NCI-H748 (cell line): ENCODE measurements around the gene HAPLN3.
A peak's percentile ranks its signal among the peaks of the same experiment; 100 is the strongest.

Source experiments
- DNase-seq: peaks from one replicate; lab custom pipeline; 2025; ENCODE audit not compliant: unreplicated experiment; lab: John Stamatoyannopoulos, UW

HAPLN3 gene

GRCh38 chr15:88897142-88897455 is 1.8 kb upstream of the HAPLN3 start:
- no peak for DNase-seq

GRCh38 chr15:88896333-88897033 is 1.1 kb upstream of the HAPLN3 start:
- no peak for DNase-seq

GRCh38 chr15:88894348-88894818 is 961 bp downstream of the HAPLN3 start:
- DNase-seq = peak; percentile 80

DNA sequence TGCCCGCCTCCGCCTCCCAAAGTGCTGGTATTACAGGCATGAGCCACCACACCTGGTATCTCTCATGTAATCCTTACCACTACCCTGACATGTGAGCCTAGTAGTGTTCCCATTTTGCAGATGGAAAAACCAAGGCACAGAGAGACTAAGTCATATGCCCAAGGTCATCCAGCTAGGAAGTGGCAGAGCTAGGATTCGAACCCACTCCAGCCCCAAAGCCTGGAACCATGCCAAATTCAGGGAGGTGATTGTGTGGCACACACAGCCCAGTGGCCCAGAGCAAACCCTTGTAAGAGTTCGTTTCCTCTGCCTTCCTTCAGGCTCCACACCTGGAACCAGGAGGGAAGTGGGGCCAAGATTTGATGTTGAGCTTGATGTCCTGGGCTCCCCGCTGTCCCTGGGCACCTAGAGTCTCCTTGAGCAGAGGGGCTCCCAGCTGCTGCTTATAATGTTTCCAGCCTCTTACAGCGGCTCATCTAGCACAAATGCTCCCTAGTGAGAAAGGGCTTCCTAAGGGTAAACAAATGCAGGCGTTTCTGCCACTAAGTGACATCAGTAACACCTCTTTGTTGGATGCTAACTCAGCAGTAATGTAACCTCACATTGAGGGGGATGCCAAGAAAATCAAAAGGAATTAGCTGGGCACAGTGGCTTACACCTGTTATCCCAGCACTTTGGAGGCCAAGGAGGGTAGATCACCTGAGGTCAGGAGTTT is 3.6 kb downstream of the HAPLN3 start:
- no peak for DNase-seq

GRCh38 chr15:88890495-88890894 is 4.8 kb downstream of the HAPLN3 start:
- DNase-seq = no peak

DNA sequence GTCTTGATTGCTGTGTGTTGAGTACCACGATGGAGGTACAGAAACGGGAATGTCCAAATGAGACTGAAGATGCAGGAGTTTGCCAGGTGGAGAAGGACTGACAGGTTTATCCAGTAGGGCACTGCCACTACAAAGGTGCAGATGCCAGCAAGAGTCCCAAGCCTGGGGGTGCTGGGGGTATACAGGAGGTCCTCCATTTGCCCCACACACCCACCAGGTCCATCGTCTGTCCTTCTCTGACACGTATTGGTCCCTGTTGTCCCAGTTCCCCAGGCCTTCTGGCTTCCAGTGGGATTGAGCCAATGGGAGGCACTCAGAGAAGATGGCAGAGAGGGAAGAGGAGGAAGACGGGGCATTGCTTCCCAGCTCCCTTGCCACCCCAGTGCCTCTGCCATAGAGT is 6.6 kb downstream of the HAPLN3 start:
- DNase-seq = no peak

GRCh38 chr15:88887068-88887580 is 8.2 kb downstream of the HAPLN3 start:
- DNase-seq = no peak

DNA sequence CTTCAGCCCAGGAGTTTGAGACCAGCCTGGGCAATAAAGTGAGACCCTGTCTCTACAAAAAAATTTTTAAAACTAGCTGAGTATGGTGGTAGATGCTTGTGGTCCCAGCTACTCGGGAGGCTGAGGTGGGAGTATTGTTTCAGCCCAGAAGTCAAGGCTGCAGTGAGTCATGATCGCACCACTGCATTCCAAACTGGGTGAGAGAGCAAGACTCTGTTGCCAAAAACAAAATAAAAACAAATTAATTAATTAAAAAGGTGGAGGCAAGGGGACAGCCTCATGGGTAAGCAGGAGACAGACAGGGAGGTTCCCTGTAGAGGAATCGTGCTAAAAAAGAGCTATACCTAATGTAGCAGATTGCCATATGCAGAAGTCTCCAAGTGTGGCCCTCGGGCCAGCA is 12.6 kb downstream of the HAPLN3 start:
- DNase-seq = no peak

DNA sequence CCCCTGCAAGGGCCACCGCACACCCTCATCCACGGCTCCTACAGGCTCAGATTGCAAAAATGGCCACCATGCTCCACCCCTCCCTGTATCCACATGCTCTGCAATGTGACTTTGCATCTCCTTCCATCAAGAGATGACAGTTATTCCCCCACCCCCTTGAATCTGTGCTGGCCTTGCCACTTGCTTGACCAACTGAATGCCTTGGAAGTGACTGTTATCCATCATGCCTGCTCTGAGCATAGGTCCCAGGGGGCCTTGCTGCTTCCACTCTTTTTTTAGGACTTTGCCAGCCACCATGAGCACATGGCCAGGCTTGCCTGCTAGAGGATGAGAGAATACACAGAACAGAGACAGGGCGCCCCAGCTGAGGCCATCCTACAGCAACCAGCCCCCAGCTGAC is 13.6 kb downstream of the HAPLN3 start:
- no peak for DNase-seq

DNA sequence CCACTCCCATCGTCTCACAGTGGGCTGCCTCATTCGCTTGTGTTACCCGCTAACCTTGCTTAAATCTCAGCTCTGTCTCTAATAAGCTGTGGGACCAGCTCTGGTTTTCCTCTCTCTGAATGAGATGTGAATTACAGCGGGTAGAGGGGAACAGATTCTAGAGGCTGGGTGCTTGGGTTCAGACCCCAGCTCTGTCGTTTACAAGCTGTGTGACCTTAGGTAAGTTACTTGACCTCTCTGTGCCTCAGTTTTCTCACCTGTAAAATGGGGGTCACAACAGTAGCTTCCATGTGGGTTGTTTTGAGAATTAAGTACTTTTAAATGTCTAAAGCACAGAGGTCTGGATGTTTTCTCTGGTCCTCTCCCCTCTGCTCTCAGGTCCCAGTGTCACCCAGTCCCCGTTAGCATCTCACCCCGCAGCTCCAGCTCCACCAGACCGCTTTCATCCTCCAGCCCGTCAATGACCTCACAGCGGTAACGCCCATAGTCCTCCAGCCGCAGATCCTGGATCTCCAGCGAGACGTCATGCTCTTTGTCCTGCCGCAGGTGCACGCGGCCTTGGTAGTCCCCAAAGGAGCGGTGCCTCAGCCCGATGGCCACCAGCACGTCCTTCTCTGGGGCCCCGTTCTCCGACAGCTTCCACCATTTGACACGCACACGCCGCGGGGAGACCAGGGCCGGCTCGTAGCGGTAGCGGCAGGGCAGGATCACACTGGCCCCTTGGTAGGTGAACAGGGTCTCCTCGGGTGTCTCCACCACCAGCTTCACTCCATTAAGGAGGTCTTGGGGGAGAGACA is 14.2 kb downstream of the HAPLN3 start:
- DNase-seq = no peak

- DNase-seq = peak; percentile 63
Measured at GRCh38 chr15:88878720-88879184, 16.6 kb downstream of the HAPLN3 start.

DNA sequence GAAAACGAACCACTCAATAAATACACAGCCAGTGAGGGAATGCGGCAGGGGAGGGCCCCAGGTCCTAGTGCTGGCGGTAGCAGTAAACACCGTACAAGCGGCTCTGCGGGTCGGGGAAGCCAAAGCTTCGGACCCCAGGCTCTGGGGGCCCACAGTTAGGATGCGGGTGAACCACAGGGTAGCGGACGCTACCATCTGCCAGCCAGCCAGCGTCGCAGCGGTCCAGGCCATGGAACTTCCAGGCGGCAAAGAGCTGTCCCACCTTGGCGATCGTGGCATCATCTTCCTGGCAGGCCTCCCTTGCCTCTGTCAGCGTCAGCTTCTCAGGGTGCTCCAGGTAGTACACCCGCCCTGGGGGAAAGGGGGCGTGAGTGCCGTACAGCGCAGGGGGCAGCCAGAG is 17.4 kb downstream of the HAPLN3 start:
- no peak for DNase-seq

DNA sequence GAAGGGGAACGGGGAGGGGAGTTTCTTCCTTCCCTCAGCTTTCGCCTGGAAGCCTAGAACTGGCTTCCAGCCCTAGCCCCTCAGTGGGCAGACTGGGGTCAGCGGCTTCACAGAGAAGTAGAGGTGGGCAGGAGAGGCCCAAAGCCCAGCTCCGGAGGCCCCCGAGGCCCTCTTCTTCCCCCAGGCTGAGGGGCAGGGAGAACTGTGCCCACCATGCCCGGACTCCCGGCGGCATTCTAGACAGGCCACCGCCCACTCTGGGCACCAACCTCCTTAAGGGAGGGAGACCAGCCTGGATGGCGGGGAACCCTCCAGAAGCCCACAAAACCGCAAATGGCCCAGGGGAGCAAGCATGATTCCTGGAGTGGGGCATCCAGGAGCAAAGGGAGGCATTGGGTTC is 17.9 kb downstream of the HAPLN3 start:
- DNase-seq = no peak

DNA sequence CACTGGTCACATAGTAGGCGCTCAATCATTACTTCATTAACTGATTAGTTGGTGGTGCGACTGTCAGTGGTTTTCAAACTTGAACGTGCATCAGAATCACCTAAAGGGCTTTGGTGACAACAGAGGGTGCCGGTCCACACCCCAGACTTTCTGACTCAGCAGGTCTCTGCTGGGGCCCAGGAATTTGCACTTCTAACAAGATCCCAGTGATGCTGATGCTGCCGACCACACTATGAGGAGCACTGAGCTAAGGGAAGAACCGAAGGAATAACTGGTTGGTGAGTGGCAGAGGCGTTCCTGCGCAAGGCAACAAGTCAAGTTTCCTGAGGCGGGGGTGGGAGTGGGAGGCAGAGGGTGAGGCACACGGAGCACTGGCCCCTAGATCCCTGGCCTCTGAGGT is 18.8 kb downstream of the HAPLN3 start:
- DNase-seq = no peak

DNA sequence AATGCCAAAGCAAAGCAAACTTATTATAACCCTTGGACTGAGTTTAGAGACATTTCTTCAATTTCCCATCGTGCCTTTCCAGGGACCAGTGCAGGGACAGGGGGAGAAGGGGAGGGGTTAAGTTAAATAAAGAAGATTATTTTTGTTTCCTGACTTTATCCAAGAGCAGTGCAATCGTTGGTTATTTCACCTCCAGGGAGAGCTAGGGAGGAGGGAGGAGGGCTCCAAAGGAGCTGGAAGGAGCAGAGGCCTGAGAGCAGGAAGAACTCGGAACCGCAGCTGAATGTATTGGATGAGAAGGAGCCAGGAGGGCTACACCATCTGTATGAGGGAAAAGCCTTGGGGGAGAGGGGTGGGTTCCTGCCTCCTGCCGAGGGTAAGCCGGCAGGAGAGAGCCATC is 20.7 kb downstream of the HAPLN3 start:
- no peak for DNase-seq

DNA sequence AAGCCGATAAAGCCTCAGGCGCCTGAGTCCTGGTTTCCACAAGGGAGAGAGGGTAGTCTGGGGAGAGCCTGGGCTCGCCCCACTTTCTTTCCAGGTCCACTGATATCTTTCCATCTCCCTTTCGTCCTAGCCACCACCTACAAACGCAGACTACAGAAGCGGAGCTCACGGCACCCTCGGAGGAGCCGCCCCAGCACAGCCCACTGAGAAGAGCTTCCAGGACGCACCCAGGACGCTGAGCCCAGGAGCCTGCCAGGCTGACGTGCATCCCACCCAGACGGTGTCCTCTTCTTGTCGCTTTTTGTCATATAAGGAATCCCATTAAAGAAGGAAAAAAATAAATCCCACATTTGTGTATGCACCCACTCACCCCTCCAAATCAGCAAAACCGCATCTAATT is 21.1 kb downstream of the HAPLN3 start:
- DNase-seq = no peak

GRCh38 chr15:88873786-88874185 is 21.6 kb downstream of the HAPLN3 start:
- no peak for DNase-seq

- no peak for DNase-seq
Measured at GRCh38 chr15:88872706-88873105, 22.6 kb downstream of the HAPLN3 start.

DNA sequence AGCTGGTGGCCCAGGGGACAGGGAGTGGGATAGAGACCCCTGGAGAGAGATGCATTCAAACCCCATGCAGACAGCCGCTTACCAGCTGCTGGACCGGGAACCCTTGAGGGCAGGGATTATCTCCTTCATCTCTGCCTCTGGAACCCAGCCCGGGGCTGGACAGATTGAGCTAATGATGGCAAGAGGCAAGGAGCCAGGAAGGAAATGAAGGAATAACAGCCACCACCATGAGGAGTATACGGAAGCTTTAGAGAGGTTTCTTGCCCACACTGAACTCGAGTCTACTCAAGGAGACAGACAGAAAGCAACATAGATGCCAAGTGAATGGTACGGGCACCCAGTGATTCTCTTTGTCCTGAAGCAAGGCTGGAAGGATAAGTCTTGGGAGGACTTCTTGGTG is 23.2 kb downstream of the HAPLN3 start:
- DNase-seq = no peak

DNA sequence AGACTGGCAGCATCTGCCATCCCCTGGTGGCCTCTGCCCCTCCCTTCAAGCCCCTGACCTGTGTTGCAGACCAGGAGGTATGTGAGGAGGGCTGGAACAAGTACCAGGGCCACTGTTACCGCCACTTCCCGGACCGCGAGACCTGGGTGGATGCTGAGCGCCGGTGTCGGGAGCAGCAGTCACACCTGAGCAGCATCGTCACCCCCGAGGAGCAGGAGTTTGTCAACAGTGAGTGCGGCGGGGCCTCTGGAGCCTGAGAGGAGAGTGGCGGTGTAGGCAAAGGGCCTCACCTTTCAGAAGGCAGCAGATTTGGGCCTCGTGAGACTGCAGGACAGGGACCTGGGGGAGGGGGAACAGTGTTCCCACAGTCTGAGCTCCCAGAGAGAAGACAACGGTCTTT is 24.0 kb downstream of the HAPLN3 start:
- DNase-seq = no peak

- DNase-seq = no peak
Measured at GRCh38 chr15:88866295-88866881, 29.0 kb downstream of the HAPLN3 start.
